Endothelial cell of umbilical vein (primary cell): ENCODE measurements around the gene IPO9. TPM values are rescaled to one million over a fixed set of nuclear protein-coding genes. Genes with fewer than 3 reads are reported as not detected.

Experiments used
- BruUV-seq: library from RNA; stranded (reverse); fragments of 400-500 nt; replicated peaks from 2 replicates; lab custom pipeline; 2021; lab: Mats Ljungman, UMichigan
- CTCF ChIA-PET: fragments of 300-600, 350-600 bp; sonication (Branson Sonifier 250); formaldehyde crosslinking; loops from one replicate; lab custom pipeline; 2021; ENCODE audit warnings: antibody characterized with exemption, inconsistent platforms; lab: Charles Lee
- POLR2A ChIA-PET: fragments of 300-600, 350-600 bp; sonication (Branson Sonifier 250); formaldehyde crosslinking; loops from one replicate; lab custom pipeline; 2021; ENCODE audit warnings: antibody characterized with exemption, inconsistent platforms; lab: Charles Lee
- DNase-seq: peaks from one replicate; pipeline ENCODE4 v3.0.0-alpha.2; 2011; ENCODE audit warnings: low read depth, low spot score
- FAIRE-seq: peaks from 2 replicates; lab custom pipeline; 2011; peaks lifted over from hg19 to GRCh38; lab: Jason Lieb, UNC
- H2AFZ ChIP-seq: 2 replicates; pipeline ENCODE4 v1.6.0; 2012; ENCODE audit warnings: low read depth, low read length, control low read depth, inconsistent platforms
- H3K27ac ChIP-seq: 2 replicates; pipeline ENCODE4 v1.5.1; 2011; ENCODE audit warnings: low read depth, mild to moderate bottlenecking, control low read depth, low read length, moderate library complexity; ENCODE audit not compliant: insufficient read depth
- H3K27me3 ChIP-seq, 2 experiments: 2 replicates each; pipeline versions ENCODE4 v1.6.0 to v1.6.1; 2011; ENCODE audit warnings: low read length in 2 of 2, mixed read lengths in 1 of 2; ENCODE audit not compliant: control insufficient read depth in 2 of 2, insufficient read depth in 2 of 2
- H3K36me3 ChIP-seq, 2 experiments: 2 replicates in 1 of 2; 3 replicates in 1 of 2; pipeline ENCODE4 v1.5.1; 2011; ENCODE audit warnings: low read length in 2 of 2, mild to moderate bottlenecking in 1 of 2, moderate library complexity in 1 of 2; ENCODE audit not compliant: control insufficient read depth in 2 of 2, insufficient read depth in 2 of 2; ENCODE audit errors: extremely low read depth in 1 of 2
- H3K4me1 ChIP-seq: 3 replicates; pipeline ENCODE4 v1.5.1; 2011; ENCODE audit warnings: mild to moderate bottlenecking, low read length; ENCODE audit not compliant: control insufficient read depth, insufficient read depth; ENCODE audit errors: extremely low read depth
- H3K4me2 ChIP-seq: 2 replicates; pipeline ENCODE4 v1.6.1; 2011; ENCODE audit warnings: low read length, control low read depth, mixed read lengths; ENCODE audit not compliant: insufficient read depth
- H3K4me3 ChIP-seq, 3 experiments: fragments of 200-600 bp in 1 of 3; sonication (generic), shearing (Covaris generic) in 1 of 3; replicated peaks in 1 of 3; 2 replicates each; pipeline ENCODE4 v1.5.1; 2011 to 2016; ENCODE audit warnings: control low read depth in 3 of 3, low read length in 3 of 3, mild to moderate bottlenecking in 2 of 3, inconsistent platforms in 1 of 3, low read depth in 1 of 3, moderate library complexity in 1 of 3; ENCODE audit not compliant: insufficient read depth in 1 of 3
- H3K79me2 ChIP-seq: 2 replicates; pipeline ENCODE4 v1.6.0; 2012; ENCODE audit warnings: low read length, inconsistent platforms; ENCODE audit not compliant: control insufficient read depth, insufficient read depth
- H3K9ac ChIP-seq: replicated peaks from 2 replicates; pipeline ENCODE3; 2011; ENCODE audit warnings: low read length, control low read depth; ENCODE audit not compliant: insufficient read depth; ENCODE audit errors: extremely low read depth
- H3K9me1 ChIP-seq: replicated peaks from 3 replicates; pipeline ENCODE4 v1.6.0; 2011; ENCODE audit warnings: mild to moderate bottlenecking, low read length; ENCODE audit not compliant: control insufficient read depth, insufficient read depth; ENCODE audit errors: extremely low read depth
- H3K9me3 ChIP-seq: replicated peaks from 2 replicates; pipeline ENCODE4 v1.5.1; 2012; ENCODE audit warnings: low read length, inconsistent platforms; ENCODE audit not compliant: control insufficient read depth, insufficient read depth
- H4K20me1 ChIP-seq: replicated peaks from 2 replicates; pipeline ENCODE3; 2011; ENCODE audit warnings: mild to moderate bottlenecking, low read length; ENCODE audit not compliant: control insufficient read depth, insufficient read depth; ENCODE audit errors: extremely low read depth
- CTCF ChIP-seq, 2 donors: IDR thresholded peaks; 1 replicate in 1 of 2; 2 replicates in 1 of 2; pipeline ENCODE4 v1.5.1; 2011; ENCODE audit warnings: low read length in 2 of 2, mild to moderate bottlenecking in 2 of 2, moderate library complexity in 2 of 2, control low read depth in 1 of 2, inconsistent platforms in 1 of 2, low read depth in 1 of 2; ENCODE audit not compliant: insufficient read depth in 1 of 2; ENCODE audit errors: extremely low read depth in 1 of 2
- EZH2 ChIP-seq: IDR thresholded peaks from 2 replicates; pipeline ENCODE4 v1.6.1; 2012; ENCODE audit warnings: borderline replicate concordance, low read depth, mild to moderate bottlenecking, moderate library complexity, low read length, inconsistent platforms; ENCODE audit not compliant: severe bottlenecking
- FOS ChIP-seq: IDR thresholded peaks from 2 replicates; pipeline ENCODE4 v1.6.1; 2011; ENCODE audit warnings: mild to moderate bottlenecking, low read length, moderate library complexity, borderline replicate concordance; ENCODE audit not compliant: insufficient read depth
- GATA2 ChIP-seq: IDR thresholded peaks from 2 replicates; pipeline ENCODE4 v1.7.0; 2011; ENCODE audit warnings: low read depth, mild to moderate bottlenecking, moderate library complexity, mixed read lengths, low read length; ENCODE audit not compliant: insufficient read length, insufficient read depth
- JUN ChIP-seq: IDR thresholded peaks from 2 replicates; pipeline ENCODE4 v1.6.1; 2011; ENCODE audit warnings: borderline replicate concordance, low read depth; ENCODE audit not compliant: insufficient read length, insufficient read depth
- MYC ChIP-seq: IDR thresholded peaks from one replicate; pipeline ENCODE4 v1.6.1; 2011; ENCODE audit warnings: mild to moderate bottlenecking, low read depth, low read length
- POLR2A ChIP-seq: IDR thresholded peaks from 2 replicates; pipeline ENCODE4 v1.6.1; 2012; ENCODE audit warnings: low read depth, mild to moderate bottlenecking, control low read depth, low read length
- POLR2AphosphoS5 ChIP-seq: IDR thresholded peaks from 2 replicates; pipeline ENCODE4 v1.6.1; 2012; ENCODE audit warnings: low read depth, mild to moderate bottlenecking, control low read depth, low read length, moderate library complexity; ENCODE audit not compliant: insufficient read depth
- dilution Hi-C: fragments of 300-500 bp; cut with MboI; formaldehyde crosslinking; loops from one replicate; pipeline ENCODE4 v1.15.0; 2019; ENCODE audit warnings: low sequenced_read_pairs; ENCODE audit not compliant: extremely low pct_ligation_motif_present
- intact Hi-C: fragments of 100-400 bp; cut with micrococcal nuclease; formaldehyde crosslinking; loops from one replicate; pipeline ENCODE4 v1.10.0; 2022
- polyA plus RNA-seq, 4 experiments: library from polyadenylated mRNA; depleted of rRNA in 3 of 4; stranded (reverse) in 3 of 4; unstranded in 1 of 4; fragments of >200 nt; gene quantifications; 2 replicates each; pipeline versions ENCODE4 v1.2.1 to v1.2.3, GENCODE V29; 2011 to 2012; ENCODE audit warnings: missing spikeins in 1 of 4
- total RNA-seq: library from RNA; stranded (reverse); gene quantifications from 2 replicates; pipeline ENCODE4 v1.2.3, GENCODE V29; 2021
- TF ChIP-seq, protein P1 (sequence below): IDR thresholded peaks from 2 replicates; pipeline ENCODE4 v1.6.1; 2011; ENCODE audit not compliant: insufficient read depth, insufficient read length

The IPO9 gene
- total and polyA plus RNA-seq, 2 donors (not counting 3 experiments of a cell fraction or from before 2014, with no cell fraction given), result 53.4 to 104 TPM

DNA sequence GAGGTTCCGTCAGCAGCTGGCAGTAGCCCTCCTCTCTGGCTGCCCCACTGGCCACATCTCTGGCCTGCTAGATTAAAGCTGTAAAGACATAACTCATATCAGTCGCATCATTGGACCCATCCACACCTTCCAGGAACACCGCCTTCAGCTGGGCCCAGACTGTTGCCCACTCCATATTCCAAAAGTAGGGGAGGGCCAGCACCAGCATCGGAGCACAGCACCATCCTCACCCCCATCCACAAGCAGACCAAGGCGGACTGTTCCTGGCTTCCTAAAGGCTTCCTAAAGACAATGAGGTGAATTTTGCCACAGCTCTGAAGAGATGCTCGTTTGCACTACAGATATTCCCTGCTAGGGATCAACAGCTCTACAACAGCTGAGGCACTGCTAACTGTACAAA, 63.3 kb downstream of the IPO9 start:
- H3K27me3 ChIP-seq, result no peaks in the 10 kb centered on the region
- H3K4me2 ChIP-seq, result no peak overlapping the region
- H3K9ac ChIP-seq, result no peak overlapping the region
- no peaks in the 10 kb centered on the region for H3K9me3 ChIP-seq
- no peak overlapping the region for H2AFZ ChIP-seq
- no peak for FAIRE-seq
- peaks cover 10% of the 10 kb centered on the region for H3K4me1 ChIP-seq
- ChIA-PET POLR2A (no interaction called here), CTCF (interaction anchor here (0.6 to 10.8 kb wide), 3 partner anchors 11 to 76 kb away, joined by 3 to 577 read pairs (median 4); no protein-coding TSS in a partner anchor)
- no peaks in the 10 kb centered on the region for H3K9me1 ChIP-seq
- BruUV-seq, result no TSS peak
- intact Hi-C loops (no loop called here), dilution Hi-C loops (no loop called here)
- TF ChIP-seq, protein P1, sequence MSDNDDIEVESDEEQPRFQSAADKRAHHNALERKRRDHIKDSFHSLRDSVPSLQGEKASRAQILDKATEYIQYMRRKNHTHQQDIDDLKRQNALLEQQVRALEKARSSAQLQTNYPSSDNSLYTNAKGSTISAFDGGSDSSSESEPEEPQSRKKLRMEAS, result no peak
- no peak for TF ChIP-seq GATA2
- TF ChIP-seq EZH2, result no peak
- TF ChIP-seq MYC, result no peak
- TF ChIP-seq FOS, result no peak
- no peak for TF ChIP-seq POLR2AphosphoS5
- TF ChIP-seq JUN, result no peak
- no peak for TF ChIP-seq CTCF (IDR thresholded peaks at IDR 0.05; ENCODE audit: extremely low read depth in 1 of 2, insufficient read depth in 1 of 2, low read depth in 1 of 2, low read length in 2 of 2)
- TF ChIP-seq POLR2A, result no peak
- no peaks in the 10 kb centered on the region for H3K79me2 ChIP-seq
- no peak for DNase-seq
- H4K20me1 ChIP-seq, result no peaks in the 10 kb centered on the region
- H3K36me3 ChIP-seq, result no peaks in the 10 kb centered on the region
- H3K4me3 ChIP-seq, result no peak overlapping the region
- H3K27ac ChIP-seq, result no peak overlapping the region
